HG03354 (cell line): ENCODE results near the gene SH3RF1.

ENCODE experiments used
- ATAC-seq: cut with Tn5 transposase; IDR thresholded peaks from one replicate; pipeline ENCODE4 v1.9.1; 2021; ENCODE audit warnings: mild to moderate bottlenecking; ENCODE audit not compliant: unreplicated experiment, poor library complexity, severe bottlenecking

SH3RF1 gene

DNA sequence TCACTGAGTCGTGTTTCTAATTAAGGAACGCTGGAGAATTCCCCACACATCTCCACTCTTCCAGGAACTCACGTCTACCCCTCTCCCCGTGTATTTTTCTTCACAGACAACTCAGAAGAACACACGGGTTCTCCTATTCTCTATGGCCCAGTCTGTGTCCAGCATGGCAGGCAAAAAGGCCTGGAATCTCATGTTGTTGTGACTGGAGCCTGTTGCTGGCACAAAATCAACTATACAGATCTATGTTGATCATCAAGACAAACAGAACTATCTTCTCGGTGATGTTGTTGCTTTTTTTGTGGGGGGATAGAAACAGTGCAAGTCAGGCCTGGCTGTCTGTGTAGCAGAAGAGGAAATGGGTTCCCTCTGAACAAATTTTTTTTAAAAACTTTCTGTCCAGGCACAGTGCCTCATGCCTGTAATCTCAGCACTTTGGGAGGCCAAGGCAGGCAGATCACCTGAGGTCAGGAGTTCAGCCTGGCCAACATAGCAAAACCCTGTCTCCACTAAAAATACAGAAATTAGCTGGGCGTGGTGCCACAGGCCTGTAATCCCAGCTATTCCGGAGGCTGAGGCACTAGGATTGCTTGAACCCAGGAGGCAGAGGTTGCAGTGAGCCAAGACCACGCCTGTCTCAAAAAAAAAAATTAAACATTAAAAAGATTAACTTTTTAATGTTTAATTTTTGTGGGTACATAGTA is 210.2 kb downstream of the SH3RF1 start:
- no peak for ATAC-seq

DNA sequence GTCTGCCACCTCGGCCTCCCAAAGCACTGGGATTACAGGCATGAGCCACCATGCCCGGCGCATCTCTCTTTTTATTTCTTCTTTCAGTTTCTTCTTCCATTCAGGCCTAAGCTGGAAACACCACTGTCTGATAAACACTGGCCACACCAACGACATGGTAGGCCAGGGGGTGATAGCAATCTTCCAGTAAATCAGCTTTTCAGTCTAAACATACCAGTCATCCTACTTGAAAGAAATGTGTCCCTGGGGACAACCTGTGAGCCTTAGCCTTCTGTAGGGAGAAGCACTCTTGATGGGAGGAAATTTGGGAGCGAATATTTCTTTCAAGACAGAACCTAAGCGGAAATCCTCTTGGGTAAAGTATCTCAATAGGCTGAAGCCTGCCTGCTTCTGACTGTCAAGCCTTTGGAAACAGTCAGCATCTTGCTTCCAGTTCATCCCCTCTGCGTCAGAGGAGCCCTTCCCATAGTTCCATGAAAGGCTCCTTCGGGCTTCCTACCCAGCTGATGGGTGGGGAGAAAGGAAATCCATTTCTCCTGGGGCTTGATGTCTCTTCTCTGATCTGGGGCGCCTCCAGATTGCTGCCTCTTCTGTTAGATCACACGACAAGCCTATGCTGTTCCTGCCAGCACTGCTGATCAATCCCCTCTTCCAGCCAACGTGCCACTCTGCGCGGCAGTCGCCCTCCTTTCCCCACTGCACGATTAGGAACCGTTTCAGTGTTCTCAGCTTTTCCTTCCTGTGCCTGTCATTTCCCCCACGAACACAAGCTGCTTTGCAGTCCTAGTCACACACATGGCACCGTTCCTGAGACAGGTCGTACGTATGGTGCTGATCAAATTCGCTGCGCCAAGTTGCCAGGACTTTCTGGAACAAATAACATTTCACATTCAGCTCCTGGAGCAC is 211.2 kb downstream of the SH3RF1 start:
- ATAC-seq, result no peak

- ATAC-seq, result no peak
Observed at GRCh38 chr4:169058312-169058711, 212.4 kb downstream of the SH3RF1 start.

DNA sequence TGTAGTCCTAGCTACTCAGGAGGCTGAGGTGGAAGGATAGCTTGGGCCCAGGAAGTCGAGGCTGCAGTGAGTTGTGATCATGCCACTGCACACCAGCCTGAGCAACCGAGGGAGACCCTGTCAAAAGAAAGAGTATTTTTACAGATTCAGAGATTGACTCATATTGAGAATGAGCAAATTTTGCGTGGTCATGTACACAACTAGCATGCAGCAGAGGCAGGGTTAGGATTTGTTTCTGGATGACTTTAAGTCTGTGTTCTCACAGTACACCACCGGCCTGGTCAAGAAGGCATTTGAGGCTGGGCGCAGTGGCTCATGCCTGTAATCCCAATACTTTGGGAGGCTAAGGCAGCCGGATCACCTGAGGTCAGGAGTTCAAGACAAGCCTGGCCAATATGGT is 215.9 kb downstream of the SH3RF1 start:
- peak; percentile 71 for ATAC-seq

GRCh38 chr4:169052594-169052945 is 218.2 kb downstream of the SH3RF1 start:
- ATAC-seq, result no peak

DNA sequence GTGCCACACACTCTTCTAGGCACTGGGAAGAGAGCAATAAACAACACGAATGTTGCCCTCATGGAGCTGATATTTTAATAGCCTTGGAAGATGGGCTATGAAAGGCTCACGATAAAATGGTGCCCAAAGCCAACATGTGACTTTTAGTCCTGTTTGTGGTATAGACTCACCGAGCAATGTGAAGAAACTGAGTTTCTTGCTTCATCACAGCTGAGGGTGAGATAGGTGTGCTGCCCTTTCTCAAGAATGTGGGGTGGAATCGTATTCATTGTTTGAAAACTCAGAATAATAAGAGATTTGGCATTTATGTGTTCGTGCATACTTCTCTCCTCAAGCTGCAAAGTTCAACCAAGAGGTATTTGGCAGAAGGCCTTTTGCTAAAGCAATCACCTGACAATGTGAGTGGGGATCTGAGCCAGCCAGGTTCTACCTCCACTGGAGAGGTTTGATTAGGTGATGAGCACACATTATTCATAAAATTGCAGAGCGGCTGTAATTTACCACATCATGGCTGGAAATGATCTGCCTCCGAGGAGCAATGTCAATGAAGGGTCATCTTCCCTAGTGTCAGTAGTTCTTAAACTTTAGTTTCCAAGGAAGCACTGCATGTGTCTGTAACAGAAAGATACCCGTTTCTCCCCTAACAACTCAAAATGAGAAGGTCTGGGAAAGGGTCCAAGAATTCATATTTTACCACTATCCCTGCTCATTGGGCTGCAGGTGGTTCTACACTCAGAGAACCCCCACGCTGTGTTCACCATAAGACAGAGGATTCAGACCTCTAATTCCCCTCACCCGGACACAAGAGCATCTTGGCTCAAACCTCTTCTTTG is 218.8 kb downstream of the SH3RF1 start:
- no peak for ATAC-seq

DNA sequence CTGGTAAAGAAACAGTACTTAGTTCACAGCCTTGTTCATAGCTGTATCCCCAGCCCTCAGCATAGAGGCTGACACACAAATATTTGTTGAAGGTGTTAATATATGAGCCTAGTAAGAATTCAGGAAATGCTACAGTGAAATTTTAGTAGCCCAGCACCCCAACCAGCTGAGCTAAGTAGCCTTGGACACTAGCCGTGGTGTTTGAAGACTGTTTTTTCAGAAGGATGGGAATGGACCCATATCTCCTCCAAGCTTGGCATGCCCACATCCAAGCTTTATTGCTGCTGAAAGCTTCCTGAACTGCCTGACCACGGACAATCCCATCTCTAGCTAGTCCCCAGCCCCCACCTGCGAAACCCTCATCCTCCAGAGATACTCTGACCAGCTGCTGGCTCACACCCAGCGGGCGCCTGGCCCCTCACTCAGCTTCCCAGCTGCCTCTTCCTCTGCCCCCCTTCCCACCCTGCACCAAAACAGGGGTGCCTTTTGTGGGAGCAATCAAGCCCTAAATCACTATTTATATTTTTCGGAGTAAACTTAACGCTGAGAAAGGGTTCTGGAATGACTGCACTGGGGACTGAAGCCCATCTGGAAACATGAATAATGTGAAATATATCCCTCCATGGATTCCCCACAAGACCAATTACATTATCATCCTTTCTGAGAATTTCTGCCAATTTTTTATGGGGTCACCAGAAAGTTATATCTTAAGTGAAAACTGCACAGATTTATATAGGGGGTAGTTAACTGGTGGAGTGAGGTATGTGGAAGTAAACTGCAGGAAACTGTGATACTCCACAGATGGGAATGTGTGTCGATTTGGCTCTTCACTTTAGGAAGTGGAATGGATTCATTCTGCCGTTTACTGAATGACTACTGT is 219.6 kb downstream of the SH3RF1 start:
- ATAC-seq, result no peak

- no peak for ATAC-seq
Observed at GRCh38 chr4:169050284-169050683, 220.5 kb downstream of the SH3RF1 start.

DNA sequence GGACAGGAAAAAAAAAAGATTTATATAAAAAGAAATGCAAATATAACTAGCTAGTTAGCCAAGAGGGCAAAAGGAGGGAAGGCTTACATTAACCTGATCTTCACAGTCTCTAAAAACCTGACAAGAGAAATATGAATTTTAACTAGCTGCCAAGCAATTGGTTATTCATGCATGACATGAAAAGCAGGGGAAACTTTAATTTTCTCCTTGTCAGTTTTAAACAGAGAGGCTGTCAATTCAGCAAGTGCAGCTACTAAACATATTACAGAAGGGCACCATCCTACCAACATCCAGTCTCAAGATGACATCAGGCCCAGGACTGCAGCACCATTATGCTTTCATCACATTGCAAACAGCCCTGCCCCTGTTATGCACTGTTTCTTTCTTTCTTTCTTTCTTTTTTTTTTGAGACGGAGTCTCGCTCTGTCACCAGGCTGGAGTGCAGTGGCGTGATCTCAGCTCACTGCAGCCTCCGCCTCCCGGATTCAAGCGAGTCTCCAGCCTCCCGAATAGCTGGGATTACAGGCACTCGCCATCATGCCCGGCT is 221.8 kb downstream of the SH3RF1 start:
- no peak for ATAC-seq

- ATAC-seq, result no peak
Observed at GRCh38 chr4:169047956-169048355, 222.8 kb downstream of the SH3RF1 start.

GRCh38 chr4:169045862-169046584 is 224.7 kb downstream of the SH3RF1 start:
- no peak for ATAC-seq

- no peak for ATAC-seq
Observed at GRCh38 chr4:169044714-169045447, 225.9 kb downstream of the SH3RF1 start.
